ENCODE measurements around the gene PRRX2.

DNA sequence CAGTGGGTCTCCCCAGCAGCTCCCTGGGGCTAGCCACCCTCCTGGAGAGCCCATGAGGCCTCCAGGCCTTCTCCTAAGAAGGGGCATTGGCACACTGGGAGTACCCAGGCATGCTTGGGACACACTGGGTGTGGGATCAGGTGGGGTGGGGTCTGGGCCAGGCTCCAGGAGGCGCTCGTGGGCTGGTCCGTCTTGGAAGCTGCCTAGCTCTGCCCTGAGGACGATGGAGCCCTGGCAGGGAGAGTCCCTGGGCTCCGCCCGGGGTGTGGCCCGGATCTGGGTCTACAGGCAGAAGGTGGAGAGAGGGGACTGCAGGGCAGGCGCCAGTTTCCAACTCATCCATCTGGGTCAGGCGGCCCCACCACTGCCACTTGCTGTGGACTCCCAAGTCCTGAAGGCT lies 2.4 kb downstream of the PRRX2 start:
- TF ChIP-seq POLR2A (IDR thresholded peaks at IDR 0.05) = no peak
- TF ChIP-seq, protein P1, sequence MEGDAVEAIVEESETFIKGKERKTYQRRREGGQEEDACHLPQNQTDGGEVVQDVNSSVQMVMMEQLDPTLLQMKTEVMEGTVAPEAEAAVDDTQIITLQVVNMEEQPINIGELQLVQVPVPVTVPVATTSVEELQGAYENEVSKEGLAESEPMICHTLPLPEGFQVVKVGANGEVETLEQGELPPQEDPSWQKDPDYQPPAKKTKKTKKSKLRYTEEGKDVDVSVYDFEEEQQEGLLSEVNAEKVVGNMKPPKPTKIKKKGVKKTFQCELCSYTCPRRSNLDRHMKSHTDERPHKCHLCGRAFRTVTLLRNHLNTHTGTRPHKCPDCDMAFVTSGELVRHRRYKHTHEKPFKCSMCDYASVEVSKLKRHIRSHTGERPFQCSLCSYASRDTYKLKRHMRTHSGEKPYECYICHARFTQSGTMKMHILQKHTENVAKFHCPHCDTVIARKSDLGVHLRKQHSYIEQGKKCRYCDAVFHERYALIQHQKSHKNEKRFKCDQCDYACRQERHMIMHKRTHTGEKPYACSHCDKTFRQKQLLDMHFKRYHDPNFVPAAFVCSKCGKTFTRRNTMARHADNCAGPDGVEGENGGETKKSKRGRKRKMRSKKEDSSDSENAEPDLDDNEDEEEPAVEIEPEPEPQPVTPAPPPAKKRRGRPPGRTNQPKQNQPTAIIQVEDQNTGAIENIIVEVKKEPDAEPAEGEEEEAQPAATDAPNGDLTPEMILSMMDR (IDR thresholded peaks at IDR 0.05) = no peak
- no peak for TF ChIP-seq EP300 (IDR thresholded peaks at IDR 0.05)

All from sigmoid colon (tissue), 4 donors.